ENCODE data around the gene SULT1C4.

SULT1C4 gene

GRCh38 chr2:108367561-108368175 is 10.1 kb upstream of the SULT1C4 start:
- no peak overlapping the region for H3K27ac ChIP-seq
- H3K4me3 ChIP-seq = no peak overlapping the region

- H3K4me3 ChIP-seq = no peak overlapping the region
Observed at GRCh38 chr2:108369153-108369552, 8.6 kb upstream of the SULT1C4 start.

GRCh38 chr2:108370080-108370479 is 7.7 kb upstream of the SULT1C4 start:
- no peak overlapping the region for H3K27ac ChIP-seq
- H3K4me3 ChIP-seq = no peak overlapping the region

More at GRCh38 chr2:108369153-108369552, 8.6 kb upstream of the SULT1C4 start:
- no peak overlapping the region for H3K27ac ChIP-seq

- Histone ChIP-seq H3K27ac (peak overlapping the region in 2 of 21 experiments; percentile 1 to 30), H3K4me3 (no peak overlapping the region)
Observed at GRCh38 chr2:108376774-108377173, 980 bp upstream of the SULT1C4 start.

- Histone ChIP-seq H3K4me3 (peak overlapping the region in 1 of 7 experiments; percentile 5), H3K27ac (peak overlapping the region in 4 of 21 experiments; percentile 1 to 30 (median 20))
Observed at GRCh38 chr2:108377401-108377800, 353 bp upstream of the SULT1C4 start.

GRCh38 chr2:108378851-108379250 is 1.1 kb downstream of the SULT1C4 start:
- Histone ChIP-seq H3K4me3 (no peak overlapping the region), H3K27ac (no peak overlapping the region)

- Histone ChIP-seq H3K4me3 (no peak overlapping the region), H3K27ac (no peak overlapping the region)
Observed at GRCh38 chr2:108382196-108382595, 4.4 kb downstream of the SULT1C4 start.

- H3K4me3 ChIP-seq = no peak overlapping the region
- H3K27ac ChIP-seq = no peak overlapping the region
Observed at GRCh38 chr2:108383146-108383830, 5.5 kb downstream of the SULT1C4 start.

GRCh38 chr2:108384662-108385393 is 7.1 kb downstream of the SULT1C4 start:
- H3K4me3 ChIP-seq = no peak overlapping the region
- no peak overlapping the region for H3K27ac ChIP-seq

- Histone ChIP-seq H3K27ac (no peak overlapping the region), H3K4me3 (no peak overlapping the region)
Observed at GRCh38 chr2:108385411-108386071, 7.8 kb downstream of the SULT1C4 start.

- H3K4me3 ChIP-seq = no peak overlapping the region
- H3K27ac ChIP-seq = no peak overlapping the region
Observed at GRCh38 chr2:108388045-108388444, 10.3 kb downstream of the SULT1C4 start.

GRCh38 chr2:108390340-108390739 is 12.6 kb downstream of the SULT1C4 start:
- H3K27ac ChIP-seq = no peak overlapping the region
- H3K4me3 ChIP-seq = no peak overlapping the region

GRCh38 chr2:108392029-108392428 is 14.3 kb downstream of the SULT1C4 start:
- no peak overlapping the region for H3K27ac ChIP-seq
- H3K4me3 ChIP-seq = no peak overlapping the region

GRCh38 chr2:108393197-108393596 is 15.4 kb downstream of the SULT1C4 start:
- no peak overlapping the region for H3K27ac ChIP-seq
- no peak overlapping the region for H3K4me3 ChIP-seq

- no peak overlapping the region for H3K27ac ChIP-seq
- no peak overlapping the region for H3K4me3 ChIP-seq
Observed at GRCh38 chr2:108395155-108395554, 17.4 kb downstream of the SULT1C4 start.

GRCh38 chr2:108396845-108397244 is 19.1 kb downstream of the SULT1C4 start:
- Histone ChIP-seq H3K4me3 (no peak overlapping the region), H3K27ac (no peak overlapping the region)

GRCh38 chr2:108399479-108399878 is 21.7 kb downstream of the SULT1C4 start:
- Histone ChIP-seq H3K4me3 (no peak overlapping the region), H3K27ac (no peak overlapping the region)

- H3K27ac ChIP-seq = no peak overlapping the region
- H3K4me3 ChIP-seq = no peak overlapping the region
Observed at GRCh38 chr2:108401800-108402199, 24.0 kb downstream of the SULT1C4 start.

- Histone ChIP-seq H3K4me3 (no peak overlapping the region), H3K27ac (no peak overlapping the region)
Observed at GRCh38 chr2:108403494-108403893, 25.7 kb downstream of the SULT1C4 start.

GRCh38 chr2:108404784-108405397 is 27.1 kb downstream of the SULT1C4 start:
- H3K4me3 ChIP-seq = no peak overlapping the region
- H3K27ac ChIP-seq = no peak overlapping the region
